ENCODE measurements around the gene PRPF31.

DNA sequence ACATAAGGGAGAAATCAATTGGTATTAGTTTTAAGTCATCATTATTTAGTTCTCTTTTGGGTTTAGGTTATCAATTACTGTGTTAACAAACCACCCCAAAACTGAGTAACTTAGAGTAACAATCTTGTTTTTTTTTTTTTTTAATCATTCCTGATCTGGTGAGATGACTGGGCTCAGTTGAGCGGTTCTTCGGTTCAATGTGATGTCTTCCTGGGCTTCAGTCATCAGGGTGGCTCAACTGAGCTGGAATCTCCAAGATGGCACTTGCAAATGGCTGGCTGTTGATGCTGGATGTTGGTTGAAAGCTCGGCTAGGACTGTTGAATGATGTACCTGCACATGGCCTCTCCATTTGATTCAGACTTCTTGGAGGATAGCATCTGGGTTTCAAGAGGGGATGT, 31.1 kb upstream of the PRPF31 start:
- TF ChIP-seq FOXM1 (IDR thresholded peaks at IDR 0.05; ENCODE audit: borderline replicate concordance) = no peak
- TF ChIP-seq, protein P1, sequence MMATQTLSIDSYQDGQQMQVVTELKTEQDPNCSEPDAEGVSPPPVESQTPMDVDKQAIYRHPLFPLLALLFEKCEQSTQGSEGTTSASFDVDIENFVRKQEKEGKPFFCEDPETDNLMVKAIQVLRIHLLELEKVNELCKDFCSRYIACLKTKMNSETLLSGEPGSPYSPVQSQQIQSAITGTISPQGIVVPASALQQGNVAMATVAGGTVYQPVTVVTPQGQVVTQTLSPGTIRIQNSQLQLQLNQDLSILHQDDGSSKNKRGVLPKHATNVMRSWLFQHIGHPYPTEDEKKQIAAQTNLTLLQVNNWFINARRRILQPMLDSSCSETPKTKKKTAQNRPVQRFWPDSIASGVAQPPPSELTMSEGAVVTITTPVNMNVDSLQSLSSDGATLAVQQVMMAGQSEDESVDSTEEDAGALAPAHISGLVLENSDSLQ (IDR thresholded peaks at IDR 0.05) = no peak
